Panc1 (cell line): Measurements from ENCODE around the gene RHEX. TPM values are rescaled to one million over a fixed set of nuclear protein-coding genes. Genes with fewer than 3 reads are reported as not detected.
"Not testable (repeated sequence)": the region's sequence is repeated elsewhere in the genome, so short reads cannot be mapped to it uniquely, and the experiment has no call there.

Experiments used
- ATAC-seq: fragments of 200-7000 bp; cut with Tn5 transposase; 2 replicates; pipeline ENCODE4 v1.9.1; 2020; ENCODE audit warnings: mild to moderate bottlenecking, moderate library complexity
- BruUV-seq: library from RNA; stranded (reverse); fragments of 400-500 nt; replicated peaks from 2 replicates; lab custom pipeline; 2021; lab: Mats Ljungman, UMichigan
- CTCF ChIA-PET: fragments of 300-600 bp; sonication (Branson Sonifier 250); formaldehyde crosslinking; loops from one replicate; lab custom pipeline; 2022; ENCODE audit warnings: antibody characterized with exemption; lab: Charles Lee
- POLR2A ChIA-PET: fragments of 300-600 bp; sonication (Branson Sonifier 250); formaldehyde crosslinking; loops from one replicate; lab custom pipeline; 2022; ENCODE audit warnings: antibody characterized with exemption; lab: Charles Lee
- DNase-seq: peaks from one replicate; pipeline ENCODE4 v3.0.0-alpha.2; 2010; ENCODE audit warnings: low read depth, low spot score
- H3K27ac ChIP-seq: 2 replicates; pipeline ENCODE4 v1.5.1; 2011; ENCODE audit warnings: mild to moderate bottlenecking, low read length, inconsistent platforms
- H3K27me3 ChIP-seq: fragments of 200-500 bp; sonication (Bioruptor generic); 2 replicates; pipeline ENCODE4 v1.6.0; 2014; ENCODE audit warnings: low read length, inconsistent platforms; ENCODE audit not compliant: control insufficient read depth, insufficient read depth
- H3K36me3 ChIP-seq: fragments of 200-500 bp; sonication (Bioruptor generic); 2 replicates; pipeline ENCODE4 v1.5.1; 2014; ENCODE audit warnings: inconsistent platforms, mild to moderate bottlenecking, low read length, moderate library complexity; ENCODE audit not compliant: control insufficient read depth, insufficient read depth
- H3K4me1 ChIP-seq: 2 replicates; pipeline ENCODE4 v1.5.1; 2011; ENCODE audit warnings: inconsistent platforms, mild to moderate bottlenecking, low read length, moderate library complexity; ENCODE audit not compliant: control insufficient read depth, insufficient read depth
- H3K4me3 ChIP-seq, 2 experiments: 2 replicates each; pipeline ENCODE4 v1.5.1; 2011 to 2012; ENCODE audit warnings: low read depth in 2 of 2, low read length in 2 of 2, mild to moderate bottlenecking in 2 of 2, inconsistent platforms in 1 of 2, moderate library complexity in 1 of 2
- H3K9me3 ChIP-seq: fragments of 200-500 bp; sonication (Bioruptor generic); 2 replicates; pipeline ENCODE4 v1.5.1; 2014; ENCODE audit warnings: low read depth, mild to moderate bottlenecking, inconsistent platforms, low read length, moderate library complexity; ENCODE audit not compliant: control insufficient read depth, insufficient read depth
- CTCF ChIP-seq: fragments of 450-650 bp; IDR thresholded peaks from 2 replicates; pipeline ENCODE4 v1.5.1; 2017; ENCODE audit warnings: mild to moderate bottlenecking
- POLR2AphosphoS5 ChIP-seq: IDR thresholded peaks from 2 replicates; pipeline ENCODE4 v1.6.1; 2012; ENCODE audit warnings: mild to moderate bottlenecking, low read depth, low read length, moderate library complexity
- REST ChIP-seq, 2 experiments: IDR thresholded peaks; 2 replicates each; pipeline ENCODE4 v1.6.1; 2011 to 2012; ENCODE audit warnings: low read depth in 2 of 2, control low read depth in 1 of 2, low read length in 1 of 2, mild to moderate bottlenecking in 1 of 2, moderate library complexity in 1 of 2; ENCODE audit not compliant: insufficient read depth in 1 of 2
- SIN3A ChIP-seq: IDR thresholded peaks from 2 replicates; pipeline ENCODE4 v1.6.1; 2012; ENCODE audit warnings: low read depth, mild to moderate bottlenecking, low read length, moderate library complexity, borderline replicate concordance; ENCODE audit not compliant: insufficient read depth
- TCF7L2 ChIP-seq: IDR thresholded peaks from 2 replicates; pipeline ENCODE4 v1.6.1; 2011; ENCODE audit warnings: mild to moderate bottlenecking, low read depth, low read length, inconsistent platforms
- in situ Hi-C: cut with HindIII; loops from 2 replicates; pipeline ENCODE4 v1.10.0; 2016; ENCODE audit warnings: low sequenced_read_pairs, low pct_unique_long_range_greater_than_20kb
- intact Hi-C: fragments of 100-400 bp; cut with micrococcal nuclease; formaldehyde crosslinking; loops from one replicate; pipeline ENCODE4 v1.10.0; 2022; ENCODE audit not compliant: unreplicated experiment
- total RNA-seq: library from RNA; stranded (reverse); gene quantifications from one replicate; pipeline ENCODE4 v1.2.1, GENCODE V29; 2021; ENCODE audit not compliant: unreplicated experiment

Gene RHEX
- total RNA-seq, 1 experiment from 2014 or later, result not detected

GRCh38 chr1:206055639-206056323 lies 2.8 kb downstream of the RHEX start:
- H3K36me3 ChIP-seq, DNase-seq, BruUV-seq, H3K4me3 ChIP-seq, CTCF ChIA-PET, in situ Hi-C loops, H3K27ac ChIP-seq, H3K9me3 ChIP-seq, ATAC-seq, intact Hi-C loops, H3K27me3 ChIP-seq, H3K4me1 ChIP-seq: not testable (repeated sequence)
- POLR2A ChIA-PET, result interaction anchor here (0.7 kb wide), 1 partner anchor 37 kb away, joined by 3 read pairs; no protein-coding TSS in a partner anchor

GRCh38 chr1:206058289-206058926 lies 5.4 kb downstream of the RHEX start:
- DNase-seq, H3K27ac ChIP-seq, H3K9me3 ChIP-seq, intact Hi-C loops, CTCF ChIA-PET, BruUV-seq, POLR2A ChIA-PET, H3K36me3 ChIP-seq, H3K4me3 ChIP-seq, in situ Hi-C loops, H3K4me1 ChIP-seq, ATAC-seq, H3K27me3 ChIP-seq: not testable (repeated sequence)

- intact Hi-C loops (no loop called here), in situ Hi-C loops (no loop called here)
- DNase-seq (no peak), ATAC-seq (no peak)
- ChIA-PET POLR2A (no interaction called here), CTCF (no interaction called here)
- Histone ChIP-seq H3K36me3 (no peaks in the 10 kb centered on the region), H3K27me3 (no peaks in the 10 kb centered on the region), H3K4me1 (no peaks in the 10 kb centered on the region), H3K4me3 (no peak overlapping the region), H3K27ac (no peak overlapping the region), H3K9me3 (no peaks in the 10 kb centered on the region)
- BruUV-seq, result no TSS peak
- TF ChIP-seq SIN3A (no peak), POLR2AphosphoS5 (no peak), TCF7L2 (no peak), REST (IDR thresholded peaks at IDR 0.05; ENCODE audit: insufficient read depth in 1 of 2, low read depth in 2 of 2, low read length in 1 of 2) (no peak), CTCF (no peak)
Observed at GRCh38 chr1:206058927-206059292, 5.9 kb downstream of the RHEX start.
